ENCODE measurements around the gene ZFP90. TPM values are rescaled to one million over a fixed set of nuclear protein-coding genes. Genes with fewer than 3 reads are reported as not detected.

Gene ZFP90
- total and polyA plus RNA-seq, 4 donors, result 2.1 to 18.9 (median 5.6) TPM

GRCh38 chr16:68524069-68524820, 14.8 kb upstream of the ZFP90 start:
- Histone ChIP-seq H3K4me3 (ENCODE audit: low read depth in 1 of 3, low read length in 3 of 3) (no peak overlapping the region), H3K27me3 (ENCODE audit: control insufficient read depth in 4 of 4, insufficient read depth in 4 of 4, low read length in 3 of 4) (no peaks in the 10 kb centered on the region), H3K4me1 (ENCODE audit: control insufficient read depth in 4 of 4, insufficient read depth in 4 of 4, low read length in 3 of 4) (peaks cover 6 to 21% (median 10%) of the 10 kb centered on the region in 4 donors), H3K27ac (ENCODE audit: low read depth in 1 of 2, low read length in 2 of 2) (no peak overlapping the region), H3K36me3 (ENCODE audit: control insufficient read depth in 4 of 4, insufficient read depth in 3 of 4, low read depth in 1 of 4, low read length in 3 of 4) (no peaks in the 10 kb centered on the region), H3K9ac (ENCODE audit: low read depth in 1 of 2, low read length in 2 of 2) (no peak overlapping the region), H3K9me3 (ENCODE audit: control insufficient read depth in 4 of 4, low read length in 3 of 4) (no peaks in the 10 kb centered on the region)
- 79% methylated on average over 10 of the region's 10 CpGs for WGBS
- no peak for TF ChIP-seq JUND (IDR thresholded peaks at IDR 0.05)
- no peak for TF ChIP-seq GABPA (IDR thresholded peaks at IDR 0.05 in 1 of 2, conservative IDR thresholded peaks at IDR 0.05 in 1 of 2)
- TF ChIP-seq RXRA (IDR thresholded peaks at IDR 0.05), result no peak
- TF ChIP-seq CTCF (IDR thresholded peaks at IDR 0.05; ENCODE audit: low read depth, low read length, missing input control), result no peak
- no peak for TF ChIP-seq SP1 (IDR thresholded peaks at IDR 0.05)
- no peak for TF ChIP-seq TAF1 (conservative IDR thresholded peaks at IDR 0.05)
- no peak for DNase-seq (ENCODE audit: low spot score)

GRCh38 chr16:68526143-68526781, 12.8 kb upstream of the ZFP90 start:
- peaks cover 2 to 25% (median 16%) of the 10 kb centered on the region in 4 donors for H3K4me1 ChIP-seq (ENCODE audit: control insufficient read depth in 4 of 4, insufficient read depth in 4 of 4, low read length in 3 of 4)
- DNase-seq (ENCODE audit: low spot score), result no peak
- H3K4me3 ChIP-seq (ENCODE audit: low read depth in 1 of 3, low read length in 3 of 3), result no peak overlapping the region
- WGBS, result 82% methylated on average over 17 of the region's 17 CpGs
- no peaks in the 10 kb centered on the region for H3K9me3 ChIP-seq (ENCODE audit: control insufficient read depth in 4 of 4, low read length in 3 of 4)
- TF ChIP-seq RXRA (IDR thresholded peaks at IDR 0.05), result no peak
- TF ChIP-seq YY1 (IDR thresholded peaks at IDR 0.05), result no peak
- no peak for TF ChIP-seq JUND (IDR thresholded peaks at IDR 0.05)
- TF ChIP-seq, protein P1, sequence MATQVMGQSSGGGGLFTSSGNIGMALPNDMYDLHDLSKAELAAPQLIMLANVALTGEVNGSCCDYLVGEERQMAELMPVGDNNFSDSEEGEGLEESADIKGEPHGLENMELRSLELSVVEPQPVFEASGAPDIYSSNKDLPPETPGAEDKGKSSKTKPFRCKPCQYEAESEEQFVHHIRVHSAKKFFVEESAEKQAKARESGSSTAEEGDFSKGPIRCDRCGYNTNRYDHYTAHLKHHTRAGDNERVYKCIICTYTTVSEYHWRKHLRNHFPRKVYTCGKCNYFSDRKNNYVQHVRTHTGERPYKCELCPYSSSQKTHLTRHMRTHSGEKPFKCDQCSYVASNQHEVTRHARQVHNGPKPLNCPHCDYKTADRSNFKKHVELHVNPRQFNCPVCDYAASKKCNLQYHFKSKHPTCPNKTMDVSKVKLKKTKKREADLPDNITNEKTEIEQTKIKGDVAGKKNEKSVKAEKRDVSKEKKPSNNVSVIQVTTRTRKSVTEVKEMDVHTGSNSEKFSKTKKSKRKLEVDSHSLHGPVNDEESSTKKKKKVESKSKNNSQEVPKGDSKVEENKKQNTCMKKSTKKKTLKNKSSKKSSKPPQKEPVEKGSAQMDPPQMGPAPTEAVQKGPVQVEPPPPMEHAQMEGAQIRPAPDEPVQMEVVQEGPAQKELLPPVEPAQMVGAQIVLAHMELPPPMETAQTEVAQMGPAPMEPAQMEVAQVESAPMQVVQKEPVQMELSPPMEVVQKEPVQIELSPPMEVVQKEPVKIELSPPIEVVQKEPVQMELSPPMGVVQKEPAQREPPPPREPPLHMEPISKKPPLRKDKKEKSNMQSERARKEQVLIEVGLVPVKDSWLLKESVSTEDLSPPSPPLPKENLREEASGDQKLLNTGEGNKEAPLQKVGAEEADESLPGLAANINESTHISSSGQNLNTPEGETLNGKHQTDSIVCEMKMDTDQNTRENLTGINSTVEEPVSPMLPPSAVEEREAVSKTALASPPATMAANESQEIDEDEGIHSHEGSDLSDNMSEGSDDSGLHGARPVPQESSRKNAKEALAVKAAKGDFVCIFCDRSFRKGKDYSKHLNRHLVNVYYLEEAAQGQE (IDR thresholded peaks at IDR 0.05), result no peak
- TF ChIP-seq HNF4A (conservative IDR thresholded peaks at IDR 0.05), result peak; percentile 57 to 61
- TF ChIP-seq, protein P2, sequence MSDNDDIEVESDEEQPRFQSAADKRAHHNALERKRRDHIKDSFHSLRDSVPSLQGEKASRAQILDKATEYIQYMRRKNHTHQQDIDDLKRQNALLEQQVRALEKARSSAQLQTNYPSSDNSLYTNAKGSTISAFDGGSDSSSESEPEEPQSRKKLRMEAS (IDR thresholded peaks at IDR 0.05), result no peak
- TF ChIP-seq RAD21 (IDR thresholded peaks at IDR 0.05), result no peak
- no peaks in the 10 kb centered on the region for H3K27me3 ChIP-seq (ENCODE audit: control insufficient read depth in 4 of 4, insufficient read depth in 4 of 4, low read length in 3 of 4)
- H3K27ac ChIP-seq (ENCODE audit: low read depth in 1 of 2, low read length in 2 of 2), result no peak overlapping the region
- no peaks in the 10 kb centered on the region for H3K36me3 ChIP-seq (ENCODE audit: control insufficient read depth in 4 of 4, insufficient read depth in 3 of 4, low read depth in 1 of 4, low read length in 3 of 4)
- H3K9ac ChIP-seq (ENCODE audit: low read depth in 1 of 2, low read length in 2 of 2), result no peak overlapping the region
